RPMI7951 (cell line): ENCODE measurements around the gene TTC39A. TPM values are rescaled to one million over a fixed set of nuclear protein-coding genes. Genes with fewer than 3 reads are reported as not detected.

Source experiments
- DNase-seq: peaks from one replicate; pipeline ENCODE4 v3.0.0-alpha.2; 2012; ENCODE audit warnings: low read depth
- total RNA-seq: library from RNA; depleted of rRNA; stranded (reverse); fragments of >200 nt; shearing (Covaris generic); gene quantifications from 2 replicates; pipeline ENCODE4 v1.2.3, GENCODE V29; 2014

Gene TTC39A
- total RNA-seq, 1 experiment from 2014 or later, result 0.24 TPM

- no peak for DNase-seq
Measured at GRCh38 chr1:51314974-51315373, 15.4 kb downstream of the TTC39A start.

- peak; percentile 53 for DNase-seq
Measured at GRCh38 chr1:51313961-51314777, 16.2 kb downstream of the TTC39A start.

GRCh38 chr1:51313268-51313852, 17.0 kb downstream of the TTC39A start:
- no peak for DNase-seq

- DNase-seq, result no peak
Measured at GRCh38 chr1:51312718-51313117, 17.6 kb downstream of the TTC39A start.

DNA sequence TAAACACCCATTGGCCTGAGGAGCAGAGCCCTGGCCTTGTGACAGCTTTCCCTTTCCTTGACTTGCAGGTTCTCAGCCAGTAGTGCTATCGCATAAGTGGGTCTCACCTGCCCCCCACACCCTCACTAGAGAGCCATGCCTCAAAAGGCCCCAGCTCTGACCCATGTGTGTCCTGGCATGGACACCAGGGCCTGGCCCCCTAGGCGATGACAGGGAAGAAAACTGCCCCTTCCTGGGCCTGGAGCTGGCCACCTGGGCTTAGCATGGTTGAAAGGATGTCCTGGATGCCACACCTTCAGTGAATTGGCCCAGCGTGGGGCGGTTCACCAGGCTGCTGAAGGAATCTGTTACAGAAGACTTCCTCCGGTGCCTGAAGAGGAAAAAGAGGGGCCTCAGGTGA, 18.5 kb downstream of the TTC39A start:
- no peak for DNase-seq

GRCh38 chr1:51310871-51311613, 19.3 kb downstream of the TTC39A start:
- DNase-seq, result no peak

DNA sequence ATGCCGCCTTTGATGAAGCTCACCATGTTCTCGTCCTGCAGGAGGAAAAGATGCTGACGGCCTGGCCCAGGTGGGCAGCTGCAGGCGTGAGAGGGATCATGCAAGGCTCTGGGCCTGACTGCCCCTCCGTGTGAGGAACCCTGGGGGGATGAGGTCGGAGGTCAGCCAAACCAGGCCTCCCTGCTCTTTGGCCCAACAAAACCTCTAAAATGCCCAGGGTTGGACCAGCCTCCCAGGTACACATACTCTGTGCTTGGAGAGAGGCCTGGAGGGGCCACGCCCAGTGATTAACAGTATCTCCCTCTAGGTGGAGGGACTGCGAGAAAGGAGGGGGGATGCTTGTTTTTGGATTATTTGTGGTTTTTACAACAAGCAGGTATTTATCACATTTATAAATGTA, 21.1 kb downstream of the TTC39A start:
- no peak for DNase-seq

GRCh38 chr1:51308636-51309035, 21.7 kb downstream of the TTC39A start:
- no peak for DNase-seq

GRCh38 chr1:51306950-51307349, 23.4 kb downstream of the TTC39A start:
- no peak for DNase-seq

GRCh38 chr1:51305371-51305823, 25.0 kb downstream of the TTC39A start:
- DNase-seq, result no peak

- DNase-seq, result no peak
Measured at GRCh38 chr1:51304360-51304759, 26.0 kb downstream of the TTC39A start.

DNA sequence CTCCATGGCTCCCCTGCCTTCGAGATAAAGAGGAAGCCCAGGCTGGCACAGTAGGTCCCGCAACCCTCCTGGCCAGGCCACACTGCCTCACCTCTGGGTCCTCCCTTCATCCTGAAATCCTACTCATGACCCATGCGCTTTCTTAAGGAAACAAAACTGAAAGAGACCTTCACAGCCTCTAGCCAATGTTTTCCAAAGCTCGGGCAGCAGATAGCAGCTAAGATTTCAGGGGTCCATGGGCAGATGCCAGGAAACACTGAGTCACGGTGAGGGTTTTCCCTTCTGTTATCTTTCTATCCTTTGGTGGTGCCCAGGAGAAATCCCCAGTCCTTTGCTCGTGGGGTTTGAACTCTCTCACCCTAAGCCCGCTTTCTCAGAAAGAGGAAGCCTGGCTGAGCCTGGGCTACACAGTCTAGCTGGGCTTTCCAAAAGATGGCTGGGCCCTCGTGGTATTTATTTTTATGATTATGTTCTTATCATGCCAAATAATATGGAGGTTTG, 26.6 kb downstream of the TTC39A start:
- peak; percentile 43 for DNase-seq

DNA sequence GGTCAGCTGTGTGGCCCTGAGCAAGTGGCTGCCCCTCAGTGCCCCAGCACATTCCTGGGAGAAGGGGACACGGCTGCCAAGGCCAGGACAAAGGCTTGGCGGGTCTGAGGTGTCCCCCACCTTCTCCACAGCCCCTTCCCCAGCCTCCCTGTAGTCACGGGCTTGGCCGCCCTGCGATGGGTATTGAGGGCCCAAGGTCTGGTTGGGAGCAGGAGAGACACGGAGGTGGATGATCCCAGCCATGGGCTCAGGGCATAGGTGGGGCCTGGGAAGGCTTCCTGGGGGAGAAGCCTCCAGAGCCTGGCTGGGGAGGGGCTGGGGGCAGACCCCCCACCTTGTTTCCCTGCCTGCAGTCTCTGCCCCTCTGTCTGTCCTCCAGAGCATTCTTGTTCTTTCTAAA, 27.0 kb downstream of the TTC39A start:
- no peak for DNase-seq

DNA sequence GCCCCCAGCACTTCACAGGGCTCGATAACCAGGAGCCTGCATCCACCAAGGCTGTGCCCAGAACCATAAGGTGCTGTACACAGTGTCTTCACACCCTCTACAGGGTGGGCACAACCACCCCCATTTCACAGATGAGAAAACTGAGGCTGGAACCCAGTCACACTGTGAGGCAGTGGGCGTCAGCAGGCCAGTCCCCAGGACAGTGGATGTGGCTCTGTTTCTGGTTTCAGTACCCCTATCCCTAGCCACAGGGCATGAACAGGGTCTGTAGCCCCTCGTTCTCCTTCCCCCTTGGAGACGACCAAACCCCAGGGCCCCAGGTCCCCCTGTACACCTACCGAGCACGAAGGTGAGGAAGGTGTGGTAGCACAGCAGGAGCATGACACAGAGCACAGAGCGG, 27.6 kb downstream of the TTC39A start:
- no peak for DNase-seq

DNA sequence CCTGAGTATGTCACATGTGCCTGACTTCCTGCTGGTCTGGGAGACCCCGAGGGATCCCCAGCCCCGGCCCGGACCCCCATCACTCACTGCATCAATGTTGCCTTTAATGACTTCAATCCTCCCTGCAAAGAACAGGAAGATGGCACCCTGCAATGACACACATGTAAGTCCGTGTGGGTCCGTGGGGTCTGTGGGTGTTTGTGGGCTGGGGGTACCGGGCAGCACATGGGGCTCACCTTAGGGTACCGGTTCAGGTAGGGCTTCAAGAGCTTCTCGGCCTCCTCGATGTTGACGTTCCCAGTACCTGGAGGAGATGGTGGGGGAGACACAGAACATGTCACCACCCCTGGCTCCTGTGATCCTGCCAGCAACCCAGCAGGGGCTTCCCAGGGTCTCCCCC, 28.1 kb downstream of the TTC39A start:
- no peak for DNase-seq

GRCh38 chr1:51301844-51302162, 28.6 kb downstream of the TTC39A start:
- no peak for DNase-seq

- peak; percentile 42 for DNase-seq
Measured at GRCh38 chr1:51301152-51301843, 29.1 kb downstream of the TTC39A start.

GRCh38 chr1:51299981-51300670, 30.2 kb downstream of the TTC39A start:
- no peak for DNase-seq

DNA sequence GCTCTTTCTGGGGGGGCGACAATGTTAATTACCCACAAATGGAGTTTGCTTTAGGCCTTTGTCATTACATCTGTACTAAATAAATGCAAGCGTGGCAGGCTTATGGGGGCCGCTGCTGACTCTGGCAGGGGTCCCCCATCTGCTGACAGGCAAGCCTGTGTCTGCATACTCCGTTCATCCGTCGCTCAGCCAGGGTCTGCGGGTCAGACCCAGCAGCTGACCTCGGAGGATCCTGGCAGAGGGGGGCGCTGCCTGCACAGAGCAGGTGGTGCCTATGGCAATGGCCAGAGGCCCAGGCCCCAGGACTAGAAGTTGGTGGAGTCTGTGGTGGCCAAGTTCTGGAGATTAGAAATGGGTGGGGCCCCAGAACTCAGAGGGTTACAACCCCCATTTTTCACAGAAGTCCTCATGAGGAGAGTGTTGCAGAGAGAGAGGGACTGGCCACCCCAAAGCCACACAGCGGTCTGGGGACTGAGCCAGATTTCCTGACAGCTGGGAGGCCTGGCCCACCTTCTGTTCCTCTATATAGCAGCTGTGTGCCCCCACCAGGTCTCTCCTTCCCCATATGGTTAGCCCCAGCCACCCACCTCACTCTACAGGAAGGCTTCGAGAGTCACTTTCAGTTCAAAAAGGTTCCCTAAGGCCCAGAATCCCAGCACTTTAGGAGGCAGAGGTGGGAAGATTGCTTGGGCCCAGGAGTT, 31.0 kb downstream of the TTC39A start:
- no peak for DNase-seq

- no peak for DNase-seq
Measured at GRCh38 chr1:51298322-51298705, 32.0 kb downstream of the TTC39A start.
